Fibroblast of peridontal ligament (primary cell): ENCODE data around the gene GATAD1.
A peak's percentile ranks its signal among the peaks of the same experiment; 100 is the strongest.
"Not testable (repeated sequence)": the region's sequence is repeated elsewhere in the genome, so short reads cannot be mapped to it uniquely, and the experiment has no call there.

Source experiments
- DNase-seq: peaks from one replicate; pipeline ENCODE4 v3.0.0-alpha.2; 2010; ENCODE audit errors: extremely low read depth

GATAD1 gene

DNA sequence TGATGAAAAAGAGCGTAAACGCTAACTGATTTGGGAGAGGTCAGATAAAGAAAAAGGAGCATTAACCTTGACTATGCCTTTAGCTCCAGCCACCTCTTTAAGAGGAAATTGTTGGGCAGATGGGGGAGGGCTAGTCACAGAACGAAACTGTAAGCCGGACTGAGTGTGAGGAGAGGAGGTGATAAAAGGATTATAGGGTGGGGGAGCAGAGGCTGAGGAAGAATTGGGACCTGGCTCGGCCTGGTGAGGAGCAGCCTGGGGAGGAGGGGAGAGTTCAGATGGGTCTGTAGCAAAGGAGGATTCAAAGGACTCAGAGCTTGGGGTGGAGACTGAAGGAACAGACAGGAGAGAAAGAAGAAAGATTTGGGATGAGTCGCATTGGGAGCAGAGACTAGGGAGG, 36.3 kb downstream of the GATAD1 start:
- not testable (repeated sequence) for DNase-seq

DNA sequence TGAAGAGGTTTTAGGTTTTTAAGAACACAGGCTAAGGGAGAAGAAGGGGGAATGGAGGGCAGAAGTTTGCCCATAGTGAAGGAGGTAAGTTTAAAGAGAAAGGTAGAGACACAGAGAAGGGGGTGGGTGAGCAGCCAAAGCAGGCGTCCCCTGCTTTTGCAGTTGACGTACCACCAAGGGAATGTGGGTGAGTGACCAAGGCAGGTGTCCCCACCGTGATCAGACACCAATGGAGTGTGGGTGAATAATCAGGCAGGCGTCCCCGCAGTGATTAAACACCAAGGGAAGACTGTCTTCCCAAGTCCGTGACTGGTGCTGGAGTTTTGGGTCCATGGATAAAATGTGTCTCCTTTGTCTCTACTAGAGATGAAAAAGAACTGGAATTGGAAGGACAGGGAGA, 36.9 kb downstream of the GATAD1 start:
- DNase-seq: not testable (repeated sequence)

DNA sequence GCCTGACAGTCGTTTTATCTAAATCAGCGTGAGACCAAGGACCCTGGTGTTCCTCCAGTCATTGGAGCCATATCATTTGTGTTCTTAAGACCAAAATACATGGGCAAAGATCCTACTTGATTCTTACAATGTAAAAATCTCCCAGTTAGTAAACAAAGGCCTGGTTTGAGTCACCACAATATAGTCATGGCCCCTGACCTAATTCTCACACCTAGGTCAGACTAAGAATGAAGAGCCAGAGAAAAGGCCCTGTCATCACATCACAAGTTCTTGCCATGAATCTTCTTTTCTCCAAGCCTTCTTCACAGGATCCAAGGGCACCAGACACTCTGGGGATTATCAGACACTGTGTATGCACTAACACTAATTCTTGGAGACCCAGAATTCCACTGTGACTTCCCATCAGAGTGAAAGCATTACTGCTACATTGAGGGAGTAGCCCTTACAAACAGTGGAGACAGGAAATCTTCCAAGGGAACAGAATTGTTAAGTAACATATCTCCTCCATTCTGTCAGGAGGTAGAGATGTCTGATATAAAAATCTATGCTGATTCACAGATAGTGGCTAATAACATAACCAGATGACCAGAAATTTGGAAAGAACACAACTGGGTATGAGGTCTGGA, 38.1 kb downstream of the GATAD1 start:
- no peak for DNase-seq

DNA sequence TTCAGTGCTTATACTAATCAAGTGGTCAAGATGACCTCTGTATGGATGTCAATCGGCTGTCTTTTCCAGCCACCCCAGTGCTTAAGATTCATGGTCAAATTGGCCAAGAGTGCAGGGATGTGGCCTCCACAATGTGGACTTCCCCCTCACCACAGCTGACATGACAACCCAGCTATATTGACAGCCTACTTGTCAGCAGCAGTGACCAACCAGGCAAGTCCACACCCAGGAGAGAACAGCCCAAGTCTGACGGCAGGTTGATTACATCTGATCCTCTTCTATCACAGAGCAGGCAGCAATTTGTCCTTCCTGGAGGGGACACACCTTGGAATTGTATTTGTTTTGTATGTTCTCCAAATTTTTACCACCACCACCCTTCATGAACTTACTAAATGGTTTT, 38.7 kb downstream of the GATAD1 start:
- no peak for DNase-seq

DNA sequence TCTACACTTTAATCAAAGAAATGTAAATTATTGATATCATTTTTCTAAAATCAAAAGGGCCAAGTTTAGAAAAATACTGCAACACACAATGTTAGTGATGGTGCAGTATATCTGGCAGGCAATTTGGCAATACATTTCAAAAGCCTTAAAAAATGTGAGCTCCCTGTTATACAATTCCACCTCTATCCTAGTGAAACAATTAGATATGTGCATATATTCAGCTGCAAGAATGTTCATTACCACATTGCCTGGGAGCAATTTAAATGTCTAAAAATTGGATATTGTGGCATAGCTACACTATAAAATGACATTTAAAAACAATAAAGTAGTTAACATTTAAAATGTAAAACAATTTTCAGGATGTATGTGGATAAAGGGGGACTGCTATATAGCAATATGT, 40.5 kb downstream of the GATAD1 start:
- DNase-seq: no peak

DNA sequence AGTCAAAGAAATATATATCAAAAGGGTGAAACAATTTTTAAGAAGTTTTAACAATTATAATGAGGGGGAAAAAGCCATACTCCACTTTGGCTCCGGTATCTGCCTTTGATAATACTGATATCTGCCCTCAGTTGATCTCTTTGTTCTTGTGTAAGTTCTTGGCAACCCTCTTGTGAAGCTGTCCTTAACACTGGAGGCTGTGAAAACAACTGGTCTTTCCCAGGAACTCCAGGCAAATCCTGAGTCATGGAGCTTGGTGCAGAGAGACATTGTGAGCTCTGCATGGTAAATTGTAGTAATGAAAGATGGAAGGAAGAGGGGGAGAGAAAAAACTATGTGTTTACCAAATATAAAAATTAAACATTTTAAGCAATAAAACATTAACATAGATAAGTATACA, 42.4 kb downstream of the GATAD1 start:
- no peak for DNase-seq

DNA sequence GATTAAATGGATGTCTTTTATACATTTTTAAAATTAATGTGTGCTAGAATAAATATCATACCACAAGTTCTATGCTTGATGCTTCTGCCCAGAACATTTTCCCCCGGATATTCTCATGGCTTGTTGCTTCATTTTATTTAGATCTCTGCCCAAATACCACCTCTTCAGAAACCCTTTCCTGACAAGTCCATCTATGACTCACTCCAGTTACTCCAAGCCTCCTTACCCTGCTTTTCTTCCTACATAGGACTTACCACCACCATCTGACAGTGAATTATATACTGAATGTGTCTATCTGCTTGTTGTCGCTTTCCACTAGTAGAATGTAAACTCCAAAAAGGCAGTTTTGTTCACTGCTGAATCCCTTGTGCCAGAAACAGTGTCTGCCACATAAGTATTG, 49.6 kb downstream of the GATAD1 start:
- peak; percentile 4 for DNase-seq

DNA sequence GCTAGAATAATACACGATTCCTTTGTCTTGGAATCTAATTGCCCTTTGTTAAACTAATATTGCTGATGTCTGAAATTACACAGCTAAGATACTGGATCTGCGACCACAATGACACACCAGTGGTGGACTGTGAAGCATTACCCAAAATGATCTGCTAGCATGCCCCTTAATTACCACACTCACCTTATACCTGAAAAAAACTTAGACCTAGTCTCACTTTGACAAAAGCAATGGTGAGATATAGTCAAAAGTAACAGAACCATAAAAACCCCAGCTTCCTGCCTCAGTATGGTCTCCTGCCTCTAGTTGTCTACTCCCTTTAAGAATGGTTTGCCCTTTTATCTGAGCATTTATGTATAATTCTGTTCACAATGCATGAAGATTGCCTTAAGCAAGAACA, 51.3 kb downstream of the GATAD1 start:
- DNase-seq: no peak

DNA sequence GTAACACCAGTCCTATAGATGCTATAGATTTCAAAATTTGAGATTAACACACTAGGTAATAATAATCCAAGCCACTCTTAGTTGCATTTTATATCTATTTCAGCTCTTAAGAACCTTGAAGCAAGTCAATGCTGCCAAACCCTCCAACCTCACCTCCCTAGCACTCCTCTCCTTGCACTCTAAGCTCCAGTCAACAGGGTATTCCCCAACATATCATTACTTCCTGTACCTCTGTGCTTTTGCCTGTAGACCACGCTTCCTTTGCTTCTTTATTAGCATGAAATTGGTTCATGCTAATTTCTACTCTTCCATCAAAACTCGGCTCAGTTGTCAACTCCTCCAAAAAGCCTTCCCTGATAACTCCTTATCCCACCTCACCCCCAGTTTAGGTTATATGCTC, 56.5 kb downstream of the GATAD1 start:
- DNase-seq: no peak

DNA sequence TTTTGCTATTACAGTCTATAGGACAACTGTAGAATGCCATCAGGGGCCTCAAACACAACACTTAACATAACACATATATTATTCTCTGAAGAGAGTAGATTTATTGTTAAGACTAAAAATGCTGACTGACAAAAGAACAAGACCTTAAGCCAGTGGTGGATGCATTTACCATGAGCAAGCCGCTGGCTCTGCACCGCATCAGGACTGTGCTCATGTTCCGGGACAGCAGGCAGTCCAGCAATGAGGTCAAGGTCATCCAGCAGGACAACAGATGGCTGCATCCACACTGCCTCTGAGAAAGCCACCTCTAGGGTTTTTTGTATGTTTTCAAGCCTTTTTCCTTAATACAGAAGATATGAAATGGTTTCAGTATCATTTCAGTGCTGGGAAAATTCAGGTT, 57.3 kb downstream of the GATAD1 start:
- no peak for DNase-seq

DNA sequence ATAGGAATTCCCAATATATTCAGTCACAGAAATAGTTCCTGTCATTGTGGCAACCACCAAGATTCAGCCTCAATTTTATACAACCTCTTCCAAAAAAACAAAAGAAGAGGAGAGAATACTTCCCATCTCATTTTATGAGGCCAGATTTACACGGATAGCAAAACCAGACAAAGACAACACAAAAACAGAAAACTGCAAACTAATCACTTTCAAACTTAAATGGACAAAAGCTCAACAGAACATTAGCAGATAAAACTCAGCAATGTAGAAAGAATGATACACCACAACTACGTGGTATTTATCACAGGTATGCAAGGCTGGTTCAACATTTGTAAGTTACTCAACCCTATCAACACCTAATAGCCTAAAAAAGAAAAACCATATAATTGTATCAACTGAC, 59.1 kb downstream of the GATAD1 start:
- no peak for DNase-seq

DNA sequence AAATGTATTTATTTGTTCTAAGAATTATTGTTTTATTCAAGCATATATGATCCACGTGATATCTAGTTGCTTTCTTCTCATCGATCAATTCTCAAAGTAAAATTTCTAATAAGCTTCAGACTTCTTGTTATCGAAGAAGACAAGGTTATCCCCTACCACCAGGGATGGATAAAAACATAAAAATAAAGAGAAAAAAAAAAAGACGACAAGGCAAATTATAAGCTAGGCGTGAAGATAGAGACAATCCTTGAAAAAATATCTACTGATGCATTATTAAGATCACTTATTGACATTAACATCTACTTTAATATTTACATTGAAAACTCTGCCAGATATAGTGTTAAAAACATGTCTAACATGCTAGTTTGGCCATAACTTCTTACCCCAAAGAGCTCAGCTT, 61.7 kb downstream of the GATAD1 start:
- no peak for DNase-seq
